PC-9 (cell line): ENCODE data around the gene SLC66A3. TPM values are rescaled to one million over a fixed set of nuclear protein-coding genes. Genes with fewer than 3 reads are reported as not detected.

Source experiments
- BruUV-seq: library from RNA; stranded (reverse); fragments of 400-500 nt; replicated peaks from 2 replicates; lab custom pipeline; 2021; lab: Mats Ljungman, UMichigan
- CTCF ChIA-PET: fragments of 300-600 bp; sonication (Branson Sonifier 250); formaldehyde crosslinking; loops from one replicate; lab custom pipeline; 2022; ENCODE audit warnings: antibody characterized with exemption; lab: Charles Lee
- POLR2A ChIA-PET: fragments of 300-600 bp; sonication (Branson Sonifier 250); formaldehyde crosslinking; loops from one replicate; lab custom pipeline; 2022; ENCODE audit warnings: antibody characterized with exemption; ENCODE audit not compliant: unreplicated experiment; lab: Charles Lee
- DNase-seq, 2 experiments: peaks; one replicate each; pipeline versions ENCODE4 v3.0.0 to v3.0.0-alpha.2; 2015 to 2022; ENCODE audit warnings: mixed read lengths in 1 of 2
- H2AFZ ChIP-seq: fragments of 200-600 bp; sonication (generic); 2 replicates; pipeline ENCODE4 v1.8.1; 2017; ENCODE audit warnings: antibody characterized with exemption
- H3F3A ChIP-seq: fragments of 200-600 bp; sonication (generic); 2 replicates; pipeline ENCODE4 v1.8.1; 2017; ENCODE audit warnings: antibody characterized with exemption, mild to moderate bottlenecking, low read depth; ENCODE audit not compliant: insufficient read depth
- H3K27ac ChIP-seq: fragments of 200-600 bp; sonication (generic); 2 replicates; pipeline ENCODE4 v1.6.1; 2016; ENCODE audit warnings: mixed run types
- H3K27me3 ChIP-seq: fragments of 200-600 bp; sonication (generic); 2 replicates; pipeline ENCODE4 v1.6.1; 2016; ENCODE audit warnings: low read depth, mixed run types; ENCODE audit not compliant: insufficient read depth
- H3K36me3 ChIP-seq: fragments of 200-600 bp; sonication (generic); 2 replicates; pipeline ENCODE4 v1.6.1; 2016; ENCODE audit warnings: low read depth, mixed run types
- H3K4me1 ChIP-seq: fragments of 200-600 bp; sonication (generic); replicated peaks from 2 replicates; pipeline ENCODE4 v1.6.1; 2016; ENCODE audit warnings: mixed run types; ENCODE audit not compliant: insufficient read depth
- H3K4me2 ChIP-seq: fragments of 200-600 bp; sonication (generic); 2 replicates; pipeline ENCODE4 v1.6.1; 2017; ENCODE audit warnings: mixed run types
- H3K4me3 ChIP-seq: fragments of 200-600 bp; sonication (generic); 2 replicates; pipeline ENCODE4 v1.6.1; 2016; ENCODE audit warnings: mixed run types
- H3K79me2 ChIP-seq: fragments of 200-600 bp; sonication (generic); 2 replicates; pipeline ENCODE4 v1.6.1; 2017; ENCODE audit warnings: low read depth, mixed run types
- H3K9me2 ChIP-seq: fragments of 200-600 bp; sonication (generic); 2 replicates; pipeline ENCODE4 v1.8.1; 2017; ENCODE audit warnings: mild to moderate bottlenecking; ENCODE audit not compliant: insufficient read depth
- H3K9me3 ChIP-seq: fragments of 200-600 bp; sonication (generic); 2 replicates; pipeline ENCODE4 v1.8.1; 2016; ENCODE audit warnings: low read depth; ENCODE audit not compliant: insufficient read depth
- H4K20me1 ChIP-seq: fragments of 200-600 bp; sonication (generic); 2 replicates; pipeline ENCODE4 v1.8.1; 2017; ENCODE audit not compliant: insufficient read depth
- CTCF ChIP-seq: fragments of 200-600 bp; sonication (generic); conservative IDR thresholded peaks from 2 replicates; pipeline ENCODE4 v1.6.1; 2017; ENCODE audit warnings: mixed run types, antibody characterized with exemption, mild to moderate bottlenecking, moderate library complexity
- EZH2 ChIP-seq: fragments of 200-600 bp; sonication (generic); IDR thresholded peaks from 2 replicates; pipeline ENCODE4 v1.8.0; 2017; ENCODE audit warnings: antibody characterized with exemption, low read depth
- intact Hi-C: fragments of 100-400 bp; cut with micrococcal nuclease; formaldehyde crosslinking; loops from one replicate; pipeline ENCODE4 v1.10.0; 2022; ENCODE audit not compliant: unreplicated experiment
- total RNA-seq: library from RNA; stranded (reverse); gene quantifications from 2 replicates; pipeline ENCODE4 v1.2.3, GENCODE V29; 2021

Gene SLC66A3
- total RNA-seq, 1 experiment from 2014 or later, result 11.9 TPM

GRCh38 chr2:11117776-11118175, 37.5 kb upstream of the SLC66A3 start:
- intact Hi-C loops, result no loop called here
- H3K27me3 ChIP-seq, result no peaks in the 10 kb centered on the region
- no peaks in the 10 kb centered on the region for H3K79me2 ChIP-seq
- H4K20me1 ChIP-seq, result no peaks in the 10 kb centered on the region
- 0 out of 2 replicates have a peak, but pooled peaks cover 3% of the 10 kb centered on the region for H3F3A ChIP-seq
- H3K36me3 ChIP-seq, result no peaks in the 10 kb centered on the region
- BruUV-seq, result no TSS peak
- no peak overlapping the region for H2AFZ ChIP-seq
- H3K4me2 ChIP-seq, result no peak overlapping the region
- H3K9me3 ChIP-seq, result no peaks in the 10 kb centered on the region
- TF ChIP-seq CTCF, result no peak
- no peak for TF ChIP-seq EZH2
- peaks cover 26% of the 10 kb centered on the region for H3K4me1 ChIP-seq
- no peak overlapping the region for H3K27ac ChIP-seq
- no peak for DNase-seq
- no peaks in the 10 kb centered on the region for H3K9me2 ChIP-seq
- ChIA-PET CTCF (no interaction called here), POLR2A (no interaction called here)
- H3K4me3 ChIP-seq, result no peak overlapping the region

GRCh38 chr2:11118761-11119160, 36.5 kb upstream of the SLC66A3 start:
- Histone ChIP-seq H3K4me1 (peaks cover 28% of the 10 kb centered on the region), H3K79me2 (no peaks in the 10 kb centered on the region), H3K27ac (no peak overlapping the region), H3K27me3 (no peaks in the 10 kb centered on the region), H2AFZ (no peak overlapping the region), H3K4me2 (no peak overlapping the region), H3K36me3 (no peaks in the 10 kb centered on the region), H3K4me3 (no peak overlapping the region), H3F3A (0 out of 2 replicates have a peak, but pooled peaks cover 3% of the 10 kb centered on the region), H3K9me2 (no peaks in the 10 kb centered on the region), H4K20me1 (no peaks in the 10 kb centered on the region), H3K9me3 (no peaks in the 10 kb centered on the region)
- DNase-seq, result no peak
- CTCF ChIA-PET, result no interaction called here
- intact Hi-C loops, result no loop called here
- TF ChIP-seq CTCF (no peak), EZH2 (no peak)
- POLR2A ChIA-PET, result no interaction called here
- BruUV-seq, result no TSS peak

- no peak overlapping the region for H3K27ac ChIP-seq
- no peak overlapping the region for H3K4me2 ChIP-seq
- H3K36me3 ChIP-seq, result no peaks in the 10 kb centered on the region
- no peaks in the 10 kb centered on the region for H3K79me2 ChIP-seq
- 0 out of 2 replicates have a peak, but pooled peaks cover 3% of the 10 kb centered on the region for H3F3A ChIP-seq
- no peaks in the 10 kb centered on the region for H3K27me3 ChIP-seq
- TF ChIP-seq CTCF (no peak), EZH2 (no peak)
- H3K9me2 ChIP-seq, result no peaks in the 10 kb centered on the region
- H4K20me1 ChIP-seq, result no peaks in the 10 kb centered on the region
- H3K4me3 ChIP-seq, result no peak overlapping the region
- peaks cover 27% of the 10 kb centered on the region for H3K4me1 ChIP-seq
- no peaks in the 10 kb centered on the region for H3K9me3 ChIP-seq
- intact Hi-C loops, result no loop called here
- no peak for DNase-seq
- BruUV-seq, result no TSS peak
- POLR2A ChIA-PET, result no interaction called here
- CTCF ChIA-PET, result no interaction called here
- no peak overlapping the region for H2AFZ ChIP-seq
Measured at GRCh38 chr2:11121099-11121822, 34.0 kb upstream of the SLC66A3 start.
